Osteocyte (in vitro differentiated cells): Measurements from ENCODE around the gene IL1RAP. TPM values are rescaled to one million over a fixed set of nuclear protein-coding genes. Genes with fewer than 3 reads are reported as not detected.

ENCODE experiments used
- DNase-seq: peaks from one replicate; pipeline ENCODE4 v3.0.0; 2021; ENCODE audit warnings: mixed read lengths; ENCODE audit not compliant: unreplicated experiment; ENCODE audit errors: extremely low spot score
- H3K27ac Mint-ChIP-seq: one replicate; pipeline ENCODE4 v1.8.0; 2021; ENCODE audit warnings: mild to moderate bottlenecking, mixed read lengths; ENCODE audit not compliant: unreplicated experiment
- H3K27me3 Mint-ChIP-seq: one replicate; pipeline ENCODE4 v1.8.0; 2021; ENCODE audit warnings: mixed read lengths; ENCODE audit not compliant: unreplicated experiment
- H3K36me3 Mint-ChIP-seq: one replicate; pipeline ENCODE4 v1.8.0; 2021; ENCODE audit warnings: mixed read lengths; ENCODE audit not compliant: unreplicated experiment
- H3K4me1 Mint-ChIP-seq: one replicate; pipeline ENCODE4 v1.8.0; 2021; ENCODE audit warnings: mixed read lengths; ENCODE audit not compliant: unreplicated experiment
- H3K4me3 Mint-ChIP-seq: one replicate; pipeline ENCODE4 v1.8.0; 2021; ENCODE audit warnings: mild to moderate bottlenecking, moderate library complexity, mixed read lengths; ENCODE audit not compliant: unreplicated experiment
- H3K9me3 Mint-ChIP-seq: one replicate; pipeline ENCODE4 v1.8.0; 2021; ENCODE audit warnings: mixed read lengths; ENCODE audit not compliant: unreplicated experiment
- total RNA-seq: library from RNA; stranded (reverse); gene quantifications from 2 replicates; pipeline ENCODE4 v1.2.1, GENCODE V29; 2021
- TF ChIP-seq, protein P1 (sequence below): fragments of 200-600 bp; sonication (generic); IDR thresholded peaks from 2 replicates; pipeline ENCODE4 v1.5.0; 2021; ENCODE audit warnings: antibody characterized with exemption, mild to moderate bottlenecking, moderate library complexity

IL1RAP gene
- total RNA-seq, 1 donor from 2014 or later = 29.3 TPM

DNA sequence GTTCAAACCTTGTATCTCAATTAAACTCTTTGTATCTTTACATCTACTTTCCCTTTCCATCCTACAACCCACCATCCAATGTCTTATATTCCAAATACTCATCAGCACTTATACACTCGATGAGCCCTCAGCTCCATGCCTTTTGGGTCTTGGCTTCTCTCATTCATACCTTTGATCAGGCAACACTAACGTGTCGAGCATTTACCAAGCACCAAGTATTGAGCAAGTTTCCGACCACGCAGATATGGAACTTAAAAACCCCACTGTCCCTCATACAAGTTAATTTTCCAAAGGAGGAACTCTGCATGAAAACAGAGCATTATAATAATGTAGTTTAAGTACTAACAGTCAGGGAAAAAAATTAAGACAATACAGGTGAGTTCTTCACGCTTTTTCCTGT, 102.8 kb downstream of the IL1RAP start:
- TF ChIP-seq, protein P1, sequence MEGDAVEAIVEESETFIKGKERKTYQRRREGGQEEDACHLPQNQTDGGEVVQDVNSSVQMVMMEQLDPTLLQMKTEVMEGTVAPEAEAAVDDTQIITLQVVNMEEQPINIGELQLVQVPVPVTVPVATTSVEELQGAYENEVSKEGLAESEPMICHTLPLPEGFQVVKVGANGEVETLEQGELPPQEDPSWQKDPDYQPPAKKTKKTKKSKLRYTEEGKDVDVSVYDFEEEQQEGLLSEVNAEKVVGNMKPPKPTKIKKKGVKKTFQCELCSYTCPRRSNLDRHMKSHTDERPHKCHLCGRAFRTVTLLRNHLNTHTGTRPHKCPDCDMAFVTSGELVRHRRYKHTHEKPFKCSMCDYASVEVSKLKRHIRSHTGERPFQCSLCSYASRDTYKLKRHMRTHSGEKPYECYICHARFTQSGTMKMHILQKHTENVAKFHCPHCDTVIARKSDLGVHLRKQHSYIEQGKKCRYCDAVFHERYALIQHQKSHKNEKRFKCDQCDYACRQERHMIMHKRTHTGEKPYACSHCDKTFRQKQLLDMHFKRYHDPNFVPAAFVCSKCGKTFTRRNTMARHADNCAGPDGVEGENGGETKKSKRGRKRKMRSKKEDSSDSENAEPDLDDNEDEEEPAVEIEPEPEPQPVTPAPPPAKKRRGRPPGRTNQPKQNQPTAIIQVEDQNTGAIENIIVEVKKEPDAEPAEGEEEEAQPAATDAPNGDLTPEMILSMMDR = no peak
- H3K4me1 Mint-ChIP-seq = peaks cover 2% of the 10 kb centered on the region
- no peak for DNase-seq
- no peaks in the 10 kb centered on the region for H3K27me3 Mint-ChIP-seq
- no peak overlapping the region for H3K4me3 Mint-ChIP-seq
- peaks cover 7% of the 10 kb centered on the region for H3K36me3 Mint-ChIP-seq
- no peak overlapping the region for H3K27ac Mint-ChIP-seq
- no peaks in the 10 kb centered on the region for H3K9me3 Mint-ChIP-seq

DNA sequence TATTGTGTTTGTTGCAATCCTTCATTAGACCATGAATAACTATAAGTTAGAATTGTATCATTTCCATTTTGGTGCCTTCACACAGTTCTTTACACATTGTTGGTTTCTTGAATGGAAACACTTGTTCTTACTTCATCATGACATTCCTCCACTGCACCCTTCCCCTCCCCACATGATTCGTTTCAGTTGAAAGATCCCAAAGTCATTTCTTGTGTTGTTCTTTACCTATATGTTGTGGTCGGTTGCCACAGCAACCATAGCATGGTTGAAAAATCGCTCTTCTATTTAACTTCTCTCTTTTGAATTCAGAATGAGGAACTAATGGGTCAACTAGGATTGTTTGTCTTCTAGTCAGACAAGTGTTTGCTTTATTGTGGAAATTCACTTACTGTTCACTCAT, 103.3 kb downstream of the IL1RAP start:
- DNase-seq = no peak
- no peak overlapping the region for H3K4me3 Mint-ChIP-seq
- no peak overlapping the region for H3K27ac Mint-ChIP-seq
- TF ChIP-seq, protein P1 = no peak
- no peaks in the 10 kb centered on the region for H3K9me3 Mint-ChIP-seq
- H3K36me3 Mint-ChIP-seq = peaks cover 7% of the 10 kb centered on the region
- H3K4me1 Mint-ChIP-seq = peaks cover 2% of the 10 kb centered on the region
- H3K27me3 Mint-ChIP-seq = no peaks in the 10 kb centered on the region

DNA sequence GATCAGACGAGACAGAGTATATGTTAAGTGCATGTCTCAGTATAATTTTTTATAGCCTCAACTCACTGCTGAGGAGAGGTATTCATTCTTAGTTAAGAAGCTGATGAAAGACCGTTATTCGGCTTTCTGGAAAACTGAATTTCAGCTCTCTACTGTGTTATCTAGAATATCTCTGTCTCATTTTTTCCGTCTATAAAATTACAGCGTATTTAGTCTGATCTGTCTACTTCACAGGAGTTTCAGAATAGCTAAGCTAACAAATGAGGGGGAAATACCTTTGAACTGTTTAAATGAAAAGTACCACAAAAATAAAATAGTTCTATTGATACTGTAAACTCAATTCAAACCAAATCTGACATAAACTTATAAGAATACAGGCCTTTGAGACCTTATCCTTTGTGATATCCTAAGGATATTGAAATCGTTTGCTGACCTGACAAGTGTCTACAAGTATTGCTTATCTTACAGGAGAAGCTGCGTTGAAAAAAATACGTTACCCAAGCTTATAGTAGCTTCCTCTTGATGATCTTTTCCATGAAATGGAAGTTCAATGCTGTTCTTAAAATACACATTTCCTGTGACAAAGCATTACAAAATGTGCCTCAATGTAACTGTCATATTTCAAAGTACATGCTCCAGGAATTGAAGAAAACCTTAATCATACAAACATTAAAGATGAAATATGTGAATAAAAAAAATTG, 104.6 kb downstream of the IL1RAP start:
- Mint-ChIP-seq H3K4me1 (peaks cover 2% of the 10 kb centered on the region), H3K36me3 (peaks cover 4% of the 10 kb centered on the region), H3K4me3 (no peak overlapping the region), H3K27me3 (no peaks in the 10 kb centered on the region), H3K9me3 (no peaks in the 10 kb centered on the region), H3K27ac (no peak overlapping the region)
- no peak for DNase-seq
- TF ChIP-seq, protein P1 = no peak

DNA sequence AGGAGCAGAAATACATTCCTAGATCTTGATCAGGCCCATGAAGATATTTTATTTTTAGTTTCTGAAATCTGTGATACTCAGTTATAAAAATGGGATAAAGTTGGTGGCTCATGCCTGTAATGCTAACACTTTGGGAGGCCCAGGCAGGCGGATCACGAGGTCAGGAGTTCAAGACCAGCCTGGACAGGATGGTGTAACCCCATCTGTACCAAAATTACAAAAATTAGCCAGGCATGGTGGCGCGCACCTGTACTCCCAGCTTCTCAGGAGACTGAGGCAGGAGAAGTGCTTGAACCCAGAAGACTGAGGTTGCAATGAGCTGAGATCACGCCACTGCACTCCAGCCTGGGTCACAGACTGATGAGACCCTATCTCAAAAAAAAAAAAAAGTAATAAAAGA, 105.5 kb downstream of the IL1RAP start:
- H3K4me1 Mint-ChIP-seq = peaks cover 2% of the 10 kb centered on the region
- TF ChIP-seq, protein P1 = no peak
- peaks cover 13% of the 10 kb centered on the region for H3K36me3 Mint-ChIP-seq
- H3K9me3 Mint-ChIP-seq = no peaks in the 10 kb centered on the region
- no peaks in the 10 kb centered on the region for H3K27me3 Mint-ChIP-seq
- H3K27ac Mint-ChIP-seq = no peak overlapping the region
- no peak for DNase-seq
- H3K4me3 Mint-ChIP-seq = no peak overlapping the region

DNA sequence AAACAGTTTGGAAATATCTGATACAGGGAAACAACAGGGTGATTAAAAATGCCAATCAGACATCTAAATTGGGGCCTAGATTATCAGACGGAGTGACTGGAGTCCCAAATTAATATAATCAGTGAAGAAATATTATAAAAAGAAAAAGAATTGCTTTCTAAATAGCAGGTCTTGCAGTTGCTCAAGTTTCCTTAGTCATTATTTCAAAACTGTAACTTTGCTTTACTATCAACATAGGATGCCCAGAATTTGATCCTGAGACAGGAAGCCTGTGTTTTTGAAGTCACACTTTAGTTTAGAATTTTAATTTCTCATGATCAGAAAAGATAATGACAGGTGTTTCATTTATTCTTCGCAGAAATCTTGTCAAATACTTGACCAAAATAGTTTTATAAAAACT, 105.9 kb downstream of the IL1RAP start:
- Mint-ChIP-seq H3K4me3 (no peak overlapping the region), H3K4me1 (peaks cover 2% of the 10 kb centered on the region), H3K9me3 (no peaks in the 10 kb centered on the region), H3K27me3 (no peaks in the 10 kb centered on the region), H3K27ac (no peak overlapping the region), H3K36me3 (peaks cover 16% of the 10 kb centered on the region)
- TF ChIP-seq, protein P1 = no peak
- no peak for DNase-seq
